HG03565 (cell line): ENCODE measurements around the gene FOXI3.
"Not testable (repeated sequence)": the region's sequence is repeated elsewhere in the genome, so short reads cannot be mapped to it uniquely, and the experiment has no call there.

Experiments used
- ATAC-seq: cut with Tn5 transposase; IDR thresholded peaks from one replicate; pipeline ENCODE4 v1.9.1; 2021; ENCODE audit warnings: mild to moderate bottlenecking, moderate library complexity; ENCODE audit not compliant: unreplicated experiment

The FOXI3 gene

GRCh38 chr2:88442473-88442872, 10.0 kb downstream of the FOXI3 start:
- ATAC-seq: no peak

GRCh38 chr2:88442061-88442460, 10.4 kb downstream of the FOXI3 start:
- ATAC-seq: no peak

DNA sequence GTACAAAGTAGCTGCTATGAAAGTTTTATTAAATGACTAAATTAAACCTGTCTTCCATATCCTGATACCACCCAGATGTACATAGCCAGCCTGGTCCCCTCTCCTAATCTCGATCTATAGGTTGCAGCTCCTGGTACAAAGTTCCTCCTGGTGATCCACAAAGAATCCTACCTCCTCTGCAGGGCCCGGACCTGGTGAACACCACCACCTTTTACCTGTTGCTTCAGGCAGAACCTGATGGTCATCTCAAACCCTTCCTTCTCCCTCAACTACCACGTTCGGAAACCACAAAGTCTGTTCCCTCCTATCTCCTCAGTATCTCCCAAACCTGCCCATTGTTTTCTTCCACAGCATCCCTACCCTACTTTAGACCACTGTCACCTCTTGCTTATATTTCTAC, 15.5 kb downstream of the FOXI3 start:
- no peak for ATAC-seq

DNA sequence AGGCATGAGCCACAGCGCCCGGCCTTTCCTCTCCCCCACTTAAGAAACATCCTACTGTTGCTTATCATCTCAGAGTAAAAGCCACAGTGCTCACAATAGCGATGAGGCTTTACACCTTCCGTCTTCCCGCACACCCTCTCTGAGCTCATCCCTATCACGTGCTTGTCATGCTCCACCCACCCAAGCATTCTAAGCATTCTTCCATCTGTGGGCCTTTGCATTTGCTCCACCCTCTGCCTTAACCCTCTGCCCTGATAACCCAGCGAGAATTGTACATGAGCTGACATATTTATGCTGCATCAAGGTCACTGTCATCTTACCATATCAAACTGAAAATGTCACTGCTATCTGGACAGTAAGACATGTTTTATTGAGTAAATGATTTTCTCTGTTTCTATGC, 22.6 kb downstream of the FOXI3 start:
- ATAC-seq: no peak

GRCh38 chr2:88423733-88424132, 28.8 kb downstream of the FOXI3 start:
- no peak for ATAC-seq

DNA sequence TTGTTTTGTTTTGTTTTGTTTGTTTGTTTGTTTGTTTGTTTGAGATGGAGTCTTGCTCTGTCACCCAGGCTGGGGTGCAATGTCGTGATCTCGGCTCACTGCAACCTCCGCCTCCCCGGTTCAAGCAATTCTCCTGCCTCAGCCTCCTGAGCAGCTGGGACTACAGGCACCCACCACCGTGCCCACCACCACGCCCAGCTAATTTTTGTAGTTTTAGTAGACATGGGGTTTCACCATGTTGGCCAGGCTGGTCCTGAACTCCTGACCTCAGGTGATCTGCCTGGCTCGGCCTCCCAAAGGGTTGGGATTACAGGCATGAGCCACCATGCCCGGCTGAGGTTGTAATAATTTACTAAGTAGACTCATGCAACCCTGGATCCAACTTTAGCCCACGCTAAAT, 33.4 kb downstream of the FOXI3 start:
- ATAC-seq: not testable (repeated sequence)

GRCh38 chr2:88416016-88416663, 36.4 kb downstream of the FOXI3 start:
- no peak for ATAC-seq

DNA sequence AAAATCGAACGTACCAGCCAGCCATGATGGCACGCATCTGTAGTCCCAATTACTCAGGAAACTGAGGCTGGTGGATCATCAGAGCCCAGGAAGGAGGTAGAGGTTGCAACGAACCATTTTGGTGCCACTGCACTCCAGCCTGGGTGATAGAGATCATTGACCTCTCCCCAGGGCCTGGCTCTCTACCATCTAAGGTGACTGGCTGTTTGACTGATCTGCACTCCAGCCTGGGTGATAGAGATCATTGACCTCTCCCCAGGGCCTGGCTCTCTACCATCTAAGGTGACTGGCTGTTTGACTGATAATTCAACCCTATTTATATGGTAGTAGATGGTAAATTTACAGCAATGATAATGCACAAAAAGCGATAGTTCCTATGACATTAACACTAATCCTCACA, 43.6 kb downstream of the FOXI3 start:
- not testable (repeated sequence) for ATAC-seq

GRCh38 chr2:88400037-88400767, 52.3 kb downstream of the FOXI3 start:
- ATAC-seq: no peak

- ATAC-seq: no peak
These were observed 54.3 kb downstream of the FOXI3 start for GRCh38 chr2:88398180-88398579.
